Left ventricle myocardium superior (tissue), 1 donor: Measurements from ENCODE around the gene MBD3L3. TPM values are rescaled to one million over a fixed set of nuclear protein-coding genes. Genes with fewer than 3 reads are reported as not detected.
"Not testable (repeated sequence)": the region's sequence is repeated elsewhere in the genome, so short reads cannot be mapped to it uniquely, and the experiment has no call there.

ENCODE experiments used
- ATAC-seq: fragments of 200-7000 bp; cut with Tn5 transposase; one replicate; pipeline ENCODE4 v1.9.1; 2020; ENCODE audit warnings: mild to moderate bottlenecking, moderate library complexity
- DNase-seq: peaks from one replicate; pipeline ENCODE4 v3.0.0-alpha.2; 2020
- intact Hi-C: fragments of 100-400 bp; cut with micrococcal nuclease; formaldehyde crosslinking; loops from one replicate; pipeline ENCODE4 v1.11.0; 2022
- long read RNA-seq: library from polyadenylated mRNA; unstranded; transcript quantifications from one replicate; pipeline ENCODE4 v2.0.0, GENCODE V29; 2021
- total RNA-seq: library from RNA; stranded (reverse); fragmentation: NEBNext Ultra II Directional; extraction: Animal tissue kit (Norgen Biotek cat#: 25700); gene quantifications from one replicate; pipeline ENCODE4 v1.2.1, GENCODE V29; 2021
- donor health status: DM: no; HTN: yes; CAD: no; lungs with severe emphysema.

Gene MBD3L3
- total RNA-seq = not detected
- long read RNA-seq = 0 reads

GRCh38 chr19:7058576-7058975 lies at the start of gene MBD3L3:
Gene MBD3L3 (minus strand): TSS chr19:7058676. CDS start chr19:7058605, 71 bp downstream.
- ATAC-seq, intact Hi-C loops, DNase-seq: not testable (repeated sequence)

GRCh38 chr19:7106711-7107657 lies 48.5 kb upstream of the MBD3L3 start:
- intact Hi-C loops = no loop called here
- DNase-seq (no peak), ATAC-seq (no peak)

GRCh38 chr19:7104747-7105447 lies 46.4 kb upstream of the MBD3L3 start:
- DNase-seq (no peak), ATAC-seq (no peak)
- intact Hi-C loops = loop anchor here (5.0 kb wide), 1 partner anchor 237 kb away; no protein-coding TSS in a partner anchor

GRCh38 chr19:7101498-7102253 lies 43.2 kb upstream of the MBD3L3 start:
- ATAC-seq = no peak
- DNase-seq = no peak
- intact Hi-C loops = loop anchor here (5.0 kb wide), 1 partner anchor 241 kb away; no protein-coding TSS in a partner anchor

- intact Hi-C loops = no loop called here
- ATAC-seq (no peak), DNase-seq (no peak)
Measured at GRCh38 chr19:7099597-7099921, 41.1 kb upstream of the MBD3L3 start.

- ATAC-seq = peak; percentile 93
- intact Hi-C loops = no loop called here
- peak; percentile 92 for DNase-seq
Measured at GRCh38 chr19:7098701-7099596, 40.5 kb upstream of the MBD3L3 start.

- intact Hi-C loops = no loop called here
- ATAC-seq (no peak), DNase-seq (no peak)
Measured at GRCh38 chr19:7098096-7098495, 39.6 kb upstream of the MBD3L3 start.

GRCh38 chr19:7088999-7089398 lies 30.5 kb upstream of the MBD3L3 start:
- ATAC-seq (no peak), DNase-seq (no peak)
- intact Hi-C loops = no loop called here

- intact Hi-C loops = no loop called here
- no peak for DNase-seq
- ATAC-seq = no peak
Measured at GRCh38 chr19:7083076-7083956, 24.8 kb upstream of the MBD3L3 start.

- no peak for ATAC-seq
- intact Hi-C loops = no loop called here
- DNase-seq = no peak
Measured at GRCh38 chr19:7078008-7078407, 19.5 kb upstream of the MBD3L3 start.

- no peak for ATAC-seq
- DNase-seq = no peak
- intact Hi-C loops = no loop called here
Measured at GRCh38 chr19:7076151-7076550, 17.7 kb upstream of the MBD3L3 start.

GRCh38 chr19:7074705-7075282 lies 16.3 kb upstream of the MBD3L3 start:
- ATAC-seq (no peak), DNase-seq (no peak)
- intact Hi-C loops = no loop called here

- intact Hi-C loops = no loop called here
- no peak for DNase-seq
- ATAC-seq = no peak
Measured at GRCh38 chr19:7072541-7072940, 14.1 kb upstream of the MBD3L3 start.

- ATAC-seq = no peak
- intact Hi-C loops = no loop called here
- DNase-seq = no peak
Measured at GRCh38 chr19:7069904-7070226, 11.4 kb upstream of the MBD3L3 start.

GRCh38 chr19:7069042-7069903 lies 10.8 kb upstream of the MBD3L3 start, which contains the start of gene ZNF557:
Gene ZNF557 (plus strand): TSS chr19:7069703. CDS start chr19:7075075, 5,372 bp downstream.
- DNase-seq (peak; percentile 99), ATAC-seq (peak; percentile 100)
- intact Hi-C loops = no loop called here

- intact Hi-C loops = no loop called here
- ATAC-seq (no peak), DNase-seq (no peak)
Measured at GRCh38 chr19:7068599-7068998, 10.1 kb upstream of the MBD3L3 start.
